Duodenal mucosa (tissue), 2 donors: ENCODE results near the gene ARHGEF40.
"Not testable (repeated sequence)": the region's sequence is repeated elsewhere in the genome, so short reads cannot be mapped to it uniquely, and the experiment has no call there.

Experiments
- H3K27ac ChIP-seq: one replicate; pipeline ENCODE4 v1.7.0; 2013; ENCODE audit warnings: low read depth, low read length
- H3K27me3 ChIP-seq, 2 donors: one replicate each; pipeline ENCODE4 v1.7.0; 2013; ENCODE audit warnings: low read length in 2 of 2, control low read depth in 1 of 2; ENCODE audit not compliant: insufficient read depth in 2 of 2, control insufficient read depth in 1 of 2
- H3K36me3 ChIP-seq, 2 donors: one replicate each; pipeline ENCODE4 v1.7.0; 2013; ENCODE audit warnings: low read length in 2 of 2, control low read depth in 1 of 2; ENCODE audit not compliant: insufficient read depth in 2 of 2, control insufficient read depth in 1 of 2
- H3K4me1 ChIP-seq, 2 donors: one replicate each; pipeline ENCODE4 v1.7.0; 2013; ENCODE audit warnings: low read length in 2 of 2, control low read depth in 1 of 2; ENCODE audit not compliant: insufficient read depth in 2 of 2, control insufficient read depth in 1 of 2
- H3K4me3 ChIP-seq, 2 donors: one replicate each; pipeline ENCODE4 v1.7.0; 2013; ENCODE audit warnings: low read length in 2 of 2, low read depth in 1 of 2
- H3K9ac ChIP-seq, 2 donors: one replicate each; pipeline ENCODE4 v1.7.0; 2013; ENCODE audit warnings: low read length in 2 of 2, low read depth in 1 of 2
- H3K9me3 ChIP-seq, 2 donors: one replicate each; pipeline ENCODE4 v1.7.0; 2013; ENCODE audit warnings: low read length in 2 of 2, control low read depth in 1 of 2; ENCODE audit not compliant: control insufficient read depth in 1 of 2

Gene ARHGEF40

GRCh38 chr14:21039585-21040369 is 30.3 kb upstream of the ARHGEF40 start:
- H3K27ac ChIP-seq, result no peak overlapping the region
- no peaks in the 10 kb centered on the region for H3K9me3 ChIP-seq
- H3K4me3 ChIP-seq, result no peak overlapping the region
- no peaks in the 10 kb centered on the region for H3K27me3 ChIP-seq
- no peaks in the 10 kb centered on the region for H3K36me3 ChIP-seq
- H3K9ac ChIP-seq, result peak overlapping the region; percentile 1 to 19
- peaks cover 33 to 38% of the 10 kb centered on the region in 2 donors for H3K4me1 ChIP-seq

- no peaks in the 10 kb centered on the region for H3K9me3 ChIP-seq
- peaks cover 33 to 38% of the 10 kb centered on the region in 2 donors for H3K4me1 ChIP-seq
- H3K9ac ChIP-seq, result no peak overlapping the region
- H3K27me3 ChIP-seq, result no peaks in the 10 kb centered on the region
- no peak overlapping the region for H3K4me3 ChIP-seq
- no peak overlapping the region for H3K27ac ChIP-seq
- H3K36me3 ChIP-seq, result no peaks in the 10 kb centered on the region
Measured at GRCh38 chr14:21040370-21040925, 29.7 kb upstream of the ARHGEF40 start.

GRCh38 chr14:21040941-21041340 is 29.2 kb upstream of the ARHGEF40 start:
- not testable (repeated sequence) for H3K9me3 ChIP-seq, H3K9ac ChIP-seq, H3K4me3 ChIP-seq, H3K36me3 ChIP-seq, H3K27me3 ChIP-seq, H3K27ac ChIP-seq
- H3K4me1 ChIP-seq, result peaks cover 33 to 38% of the 10 kb centered on the region in 2 donors

GRCh38 chr14:21041676-21042433 is 28.2 kb upstream of the ARHGEF40 start, which contains the start of gene RNASE7:
Gene RNASE7, plus strand, starts transcription at chr14:21042362. Its CDS starts 631 bp downstream, at chr14:21042993.
- H3K9ac ChIP-seq, result no peak within 1 kb of the TSS
- peaks cover 33 to 38% of the 10 kb centered on the region in 2 donors for H3K4me1 ChIP-seq
- no peak within 1 kb of the TSS for H3K27ac ChIP-seq
- no peaks in the 10 kb centered on the region for H3K27me3 ChIP-seq
- H3K9me3 ChIP-seq, result no peaks in the 10 kb centered on the region
- H3K4me3 ChIP-seq, result no peak within 1 kb of the TSS
- H3K36me3 ChIP-seq, result no peaks in the 10 kb centered on the region

- Histone ChIP-seq H3K4me1 (peaks cover 31 to 35% of the 10 kb centered on the region in 2 donors), H3K9ac (no peak overlapping the region), H3K27me3 (no peaks in the 10 kb centered on the region), H3K9me3 (no peaks in the 10 kb centered on the region), H3K36me3 (no peaks in the 10 kb centered on the region), H3K27ac (no peak overlapping the region), H3K4me3 (no peak overlapping the region)
Measured at GRCh38 chr14:21042918-21043317, 27.2 kb upstream of the ARHGEF40 start.

- H3K9me3 ChIP-seq, result no peaks in the 10 kb centered on the region
- H3K27me3 ChIP-seq, result no peaks in the 10 kb centered on the region
- H3K9ac ChIP-seq, result no peak overlapping the region
- no peak overlapping the region for H3K27ac ChIP-seq
- H3K4me3 ChIP-seq, result no peak overlapping the region
- peaks cover 26 to 30% of the 10 kb centered on the region in 2 donors for H3K4me1 ChIP-seq
- H3K36me3 ChIP-seq, result no peaks in the 10 kb centered on the region
Measured at GRCh38 chr14:21043387-21043973, 26.6 kb upstream of the ARHGEF40 start.

GRCh38 chr14:21043974-21044618 is 26.0 kb upstream of the ARHGEF40 start:
- H3K27me3 ChIP-seq, result no peaks in the 10 kb centered on the region
- no peaks in the 10 kb centered on the region for H3K36me3 ChIP-seq
- H3K4me1 ChIP-seq, result peaks cover 20 to 24% of the 10 kb centered on the region in 2 donors
- H3K27ac ChIP-seq, result no peak overlapping the region
- no peaks in the 10 kb centered on the region for H3K9me3 ChIP-seq
- no peak overlapping the region for H3K4me3 ChIP-seq
- no peak overlapping the region for H3K9ac ChIP-seq

GRCh38 chr14:21047378-21047781 is 22.7 kb upstream of the ARHGEF40 start:
- H3K27me3 ChIP-seq, result no peaks in the 10 kb centered on the region
- no peak overlapping the region for H3K4me3 ChIP-seq
- H3K27ac ChIP-seq, result no peak overlapping the region
- H3K36me3 ChIP-seq, result no peaks in the 10 kb centered on the region
- no peaks in the 10 kb centered on the region for H3K9me3 ChIP-seq
- no peak overlapping the region for H3K9ac ChIP-seq
- peaks cover 10 to 14% of the 10 kb centered on the region in 2 donors for H3K4me1 ChIP-seq

- H3K4me1 ChIP-seq, result peaks cover 3 to 9% of the 10 kb centered on the region in 2 donors
- H3K9ac ChIP-seq, result no peak overlapping the region
- no peaks in the 10 kb centered on the region for H3K27me3 ChIP-seq
- no peak overlapping the region for H3K27ac ChIP-seq
- no peaks in the 10 kb centered on the region for H3K9me3 ChIP-seq
- no peak overlapping the region for H3K4me3 ChIP-seq
- no peaks in the 10 kb centered on the region for H3K36me3 ChIP-seq
Measured at GRCh38 chr14:21048638-21049037, 21.5 kb upstream of the ARHGEF40 start.
